Uterus (tissue), 2 donors: ENCODE results near the gene DBNL.

ENCODE experiments used
- CTCF ChIP-seq, 4 experiments: fragments of 200-600 bp in 2 of 4; fragments of 450-650 bp in 2 of 4; sonication (generic) in 2 of 4; IDR thresholded peaks; one replicate each; pipeline ENCODE4 v1.5.1; 2016 to 2019; ENCODE audit warnings: antibody characterized with exemption in 4 of 4, mild to moderate bottlenecking in 2 of 4, moderate library complexity in 1 of 4
- POLR2A ChIP-seq, 2 donors: fragments of 450-650 bp; IDR thresholded peaks; one replicate each; pipeline ENCODE4 v1.6.1; 2016; ENCODE audit warnings: antibody characterized with exemption in 2 of 2, mild to moderate bottlenecking in 1 of 2, moderate library complexity in 1 of 2

- TF ChIP-seq CTCF (IDR thresholded peaks at IDR 0.05), result no peak
- TF ChIP-seq POLR2A (IDR thresholded peaks at IDR 0.05), result no peak
These were observed 63.7 kb downstream of the DBNL start for GRCh38 chr7:44107961-44108767.
